ENCODE data around the gene WNT3. TPM values are rescaled to one million over a fixed set of nuclear protein-coding genes. Genes with fewer than 3 reads are reported as not detected.

Gene WNT3
- total and polyA plus RNA-seq, 10 of the 15 experiments (the other 5 are each of a cell fraction or from before 2014, with no cell fraction given): 0.01 to 0.03 TPM; not detected in 8

- CTCF ChIA-PET: interaction anchor here (0.8 kb wide), 1 partner anchor 29 kb away, joined by 3 read pairs; no protein-coding TSS in a partner anchor
- Histone ChIP-seq H3K4me2 (ENCODE audit: control insufficient read depth, insufficient read depth) (no peak overlapping the region), H3K27ac (ENCODE audit: control insufficient read depth, insufficient read depth) (no peak overlapping the region), H3K9ac (ENCODE audit: control insufficient read depth, insufficient read depth, low read length) (no peak overlapping the region), H3K27me3 (replicated peaks in 1 of 2; ENCODE audit: control insufficient read depth in 2 of 2, insufficient read depth in 2 of 2, low read length in 1 of 2) (no peaks in the 10 kb centered on the region; a peak in 2 of 4 replicates), H3K36me3 (ENCODE audit: control insufficient read depth in 2 of 2, insufficient read depth in 2 of 2, low read length in 1 of 2) (no peaks in the 10 kb centered on the region), H3K4me1 (ENCODE audit: control insufficient read depth, insufficient read depth, low read length) (no peaks in the 10 kb centered on the region), H4K20me1 (ENCODE audit: control insufficient read depth, insufficient read depth) (no peaks in the 10 kb centered on the region), H2AFZ (ENCODE audit: control insufficient read depth, low read depth, low read length) (no peak overlapping the region), H3K79me2 (ENCODE audit: control insufficient read depth, insufficient read depth, low read length) (no peaks in the 10 kb centered on the region), H3K9me3 (replicated peaks; ENCODE audit: control insufficient read depth, insufficient read depth, low read length) (no peaks in the 10 kb centered on the region), H3K4me3 (no peak overlapping the region)
- no peak for DNase-seq (ENCODE audit: low read depth, low spot score)
- POLR2A ChIA-PET: interaction anchor here (0.6 kb wide), 1 partner anchor 37 kb away, joined by 5 read pairs; no protein-coding TSS in a partner anchor
- no TSS peak for BruUV-seq (replicated peaks)
- SMC1A ChIA-PET (ENCODE audit: uncharacterized antibody, unreplicated experiment): interaction anchor here (0.6 kb wide), 1 partner anchor 87 kb away, joined by 6 read pairs; no protein-coding TSS in a partner anchor
- 89% methylated on average over 6 of the region's 6 CpGs for WGBS (ENCODE audit: insufficient coverage, insufficient replicate concordance, low lambda C conversion rate, missing lambda C conversion rate)
- in situ Hi-C loops (cut with MboI) (no loop called here), intact Hi-C loops (cut with micrococcal nuclease; ENCODE audit: unreplicated experiment) (no loop called here)
- ATAC-seq: no peak
- RAD21 ChIA-PET (ENCODE audit: unreplicated experiment): no interaction called here
- TF ChIP-seq KDM1A (IDR thresholded peaks at IDR 0.05; ENCODE audit: borderline replicate concordance) (no peak), CEBPB (IDR thresholded peaks at IDR 0.05; ENCODE audit: borderline replicate concordance in 1 of 2, low read depth in 2 of 2, low read length in 2 of 2) (no peak), IRF3 (IDR thresholded peaks at IDR 0.05) (no peak), NFIC (IDR thresholded peaks at IDR 0.05; ENCODE audit: low read depth, low read length) (no peak), SREBF1 (IDR thresholded peaks at IDR 0.05; ENCODE audit: low read length) (no peak), JUND (IDR thresholded peaks at IDR 0.05; ENCODE audit: low read depth, low read length) (no peak)
- no peak for FAIRE-seq
Measured at GRCh38 chr17:46805771-46806170, 12.7 kb downstream of the WNT3 start.

GRCh38 chr17:46803544-46803943 is 14.9 kb downstream of the WNT3 start:
- no peak overlapping the region for H3K4me3 ChIP-seq
- H3K9ac ChIP-seq (ENCODE audit: control insufficient read depth, insufficient read depth, low read length): no peak overlapping the region
- BruUV-seq (replicated peaks): no TSS peak
- intact Hi-C loops (cut with micrococcal nuclease; ENCODE audit: unreplicated experiment) (no loop called here), in situ Hi-C loops (cut with MboI) (no loop called here)
- no peaks in the 10 kb centered on the region for H4K20me1 ChIP-seq (ENCODE audit: control insufficient read depth, insufficient read depth)
- no peaks in the 10 kb centered on the region for H3K9me3 ChIP-seq (replicated peaks; ENCODE audit: control insufficient read depth, insufficient read depth, low read length)
- ChIA-PET RAD21 (ENCODE audit: unreplicated experiment) (no interaction called here), SMC1A (ENCODE audit: uncharacterized antibody, unreplicated experiment) (no interaction called here), CTCF (no interaction called here), POLR2A (no interaction called here)
- H3K27ac ChIP-seq (ENCODE audit: control insufficient read depth, insufficient read depth): no peak overlapping the region
- WGBS (ENCODE audit: insufficient coverage, insufficient replicate concordance, low lambda C conversion rate, missing lambda C conversion rate): 69% methylated on average over 5 of the region's 5 CpGs
- FAIRE-seq (no peak), DNase-seq (ENCODE audit: low read depth, low spot score) (no peak), ATAC-seq (no peak)
- no peak overlapping the region for H2AFZ ChIP-seq (ENCODE audit: control insufficient read depth, low read depth, low read length)
- no peaks in the 10 kb centered on the region for H3K4me1 ChIP-seq (ENCODE audit: control insufficient read depth, insufficient read depth, low read length)
- no peak overlapping the region for H3K4me2 ChIP-seq (ENCODE audit: control insufficient read depth, insufficient read depth)
- no peaks in the 10 kb centered on the region for H3K36me3 ChIP-seq (ENCODE audit: control insufficient read depth in 2 of 2, insufficient read depth in 2 of 2, low read length in 1 of 2)
- H3K79me2 ChIP-seq (ENCODE audit: control insufficient read depth, insufficient read depth, low read length): no peaks in the 10 kb centered on the region
- no peaks in the 10 kb centered on the region; a peak in 1 of 4 replicates for H3K27me3 ChIP-seq (replicated peaks in 1 of 2; ENCODE audit: control insufficient read depth in 2 of 2, insufficient read depth in 2 of 2, low read length in 1 of 2)
- TF ChIP-seq NR2F1 (conservative IDR thresholded peaks at IDR 0.05) (no peak), JUND (IDR thresholded peaks at IDR 0.05; ENCODE audit: low read depth, low read length) (no peak), ASH2L (IDR thresholded peaks at IDR 0.05; ENCODE audit: borderline replicate concordance, low read depth) (no peak), ZNF274 (IDR thresholded peaks at IDR 0.05; ENCODE audit: insufficient read depth, insufficient read length) (no peak), PKNOX1 (IDR thresholded peaks at IDR 0.05) (no peak), ZBTB11 (CRISPR knock-in tag; IDR thresholded peaks at IDR 0.05) (no peak), CREB1 (IDR thresholded peaks at IDR 0.05; ENCODE audit: low read depth) (no peak)

All from GM12878 (cell line).